Astrocyte of the cerebellum (primary cell): ENCODE measurements around the gene NUDCD3.

Source experiments
- DNase-seq: peaks from one replicate; pipeline ENCODE4 v3.0.0-alpha.2; 2011; ENCODE audit warnings: low read depth
- H3K4me3 ChIP-seq: 2 replicates; pipeline ENCODE4 v1.5.1; 2011; ENCODE audit warnings: mild to moderate bottlenecking, low read depth, low read length, moderate library complexity
- CTCF ChIP-seq: IDR thresholded peaks from 2 replicates; pipeline ENCODE4 v1.5.1; 2012; ENCODE audit warnings: low read length, low read depth, moderate library complexity, mild to moderate bottlenecking; ENCODE audit errors: missing control alignments
- in situ Hi-C: cut with HindIII; loops from 2 replicates; pipeline ENCODE4 v1.10.0; 2017; ENCODE audit warnings: low sequenced_read_pairs

The NUDCD3 gene

GRCh38 chr7:44455155-44455554 is 35.3 kb downstream of the NUDCD3 start:
- no peak for TF ChIP-seq CTCF
- H3K4me3 ChIP-seq = no peak overlapping the region
- no peak for DNase-seq
- in situ Hi-C loops = no loop called here

- no peak for DNase-seq
- H3K4me3 ChIP-seq = no peak overlapping the region
- no peak for TF ChIP-seq CTCF
- in situ Hi-C loops = no loop called here
These were observed 36.1 kb downstream of the NUDCD3 start for GRCh38 chr7:44454348-44454747.

- no peak for TF ChIP-seq CTCF
- no peak for DNase-seq
- in situ Hi-C loops = no loop called here
- H3K4me3 ChIP-seq = no peak overlapping the region
These were observed 39.3 kb downstream of the NUDCD3 start for GRCh38 chr7:44451123-44451522.

GRCh38 chr7:44449584-44449928 is 40.9 kb downstream of the NUDCD3 start:
- no peak overlapping the region for H3K4me3 ChIP-seq
- no peak for TF ChIP-seq CTCF
- in situ Hi-C loops = no loop called here
- no peak for DNase-seq

- in situ Hi-C loops = no loop called here
- no peak for TF ChIP-seq CTCF
- DNase-seq = no peak
- no peak overlapping the region for H3K4me3 ChIP-seq
These were observed 41.4 kb downstream of the NUDCD3 start for GRCh38 chr7:44448922-44449583.

- in situ Hi-C loops = no loop called here
- no peak for DNase-seq
- H3K4me3 ChIP-seq = no peak overlapping the region
- no peak for TF ChIP-seq CTCF
These were observed 42.5 kb downstream of the NUDCD3 start for GRCh38 chr7:44447874-44448425.
